ENCODE results near the gene OR1M1. TPM values are rescaled to one million over a fixed set of nuclear protein-coding genes. Genes with fewer than 3 reads are reported as not detected.
A peak's percentile ranks its signal among the peaks of the same experiment; 100 is the strongest.

The OR1M1 gene
- total RNA-seq, 1 donor from 2014 or later = not detected

- Mint-ChIP-seq H3K27me3 (ENCODE audit: insufficient read depth, low read depth) (peaks cover 3% of the 10 kb centered on the region), H3K4me1 (peaks cover 19% of the 10 kb centered on the region), H3K9me3 (no peaks in the 10 kb centered on the region), H3K4me3 (no peak overlapping the region), H3K36me3 (no peaks in the 10 kb centered on the region), H3K27ac (peak overlapping the region; percentile 94)
- peak; percentile 50 for DNase-seq (ENCODE audit: low spot score)
- Histone ChIP-seq H3K27ac (no peak overlapping the region), H3K36me3 (no peaks in the 10 kb centered on the region), H2AFZ (replicated peaks) (peak overlapping the region; percentile 1), H3K27me3 (no peaks in the 10 kb centered on the region), H3K4me3 (no peak overlapping the region), H3F3A (ENCODE audit: low read depth) (peaks cover 14% of the 10 kb centered on the region), H3K79me2 (ENCODE audit: low read depth) (no peaks in the 10 kb centered on the region), H4K20me1 (ENCODE audit: low read depth) (no peaks in the 10 kb centered on the region), H3K9me3 (ENCODE audit: low read depth) (no peaks in the 10 kb centered on the region), H3K9ac (no peak overlapping the region), H3K4me2 (peak overlapping the region; percentile 30), H3K4me1 (peaks cover 18% of the 10 kb centered on the region)
- TF ChIP-seq EZH2phosphoT487 (IDR thresholded peaks at IDR 0.05) = no peak
- TF ChIP-seq EZH2 (IDR thresholded peaks at IDR 0.05) = no peak
- no peak for TF ChIP-seq CTCF (IDR thresholded peaks at IDR 0.05)
Measured at GRCh38 chr19:9075064-9075949, 11.6 kb upstream of the OR1M1 start.

- no peak for DNase-seq (ENCODE audit: low spot score)
- H3K4me2 ChIP-seq = no peak overlapping the region
- H4K20me1 ChIP-seq (ENCODE audit: low read depth) = no peaks in the 10 kb centered on the region
- no peak overlapping the region for H3K4me3 Mint-ChIP-seq
- no peak overlapping the region for H3K27ac ChIP-seq
- peaks cover 3% of the 10 kb centered on the region for H3K27me3 Mint-ChIP-seq (ENCODE audit: insufficient read depth, low read depth)
- peaks cover 19% of the 10 kb centered on the region for H3K4me1 Mint-ChIP-seq
- H3K36me3 Mint-ChIP-seq = no peaks in the 10 kb centered on the region
- H3F3A ChIP-seq (ENCODE audit: low read depth) = peaks cover 9% of the 10 kb centered on the region
- peaks cover 13% of the 10 kb centered on the region for H3K4me1 ChIP-seq
- H3K4me3 ChIP-seq = no peak overlapping the region
- no peak for TF ChIP-seq EZH2phosphoT487 (IDR thresholded peaks at IDR 0.05)
- TF ChIP-seq CTCF (IDR thresholded peaks at IDR 0.05) = no peak
- no peak for TF ChIP-seq EZH2 (IDR thresholded peaks at IDR 0.05)
- no peaks in the 10 kb centered on the region for H3K9me3 Mint-ChIP-seq
- H3K27ac Mint-ChIP-seq = no peak overlapping the region
- H3K27me3 ChIP-seq = no peaks in the 10 kb centered on the region
- H3K9ac ChIP-seq = no peak overlapping the region
- no peaks in the 10 kb centered on the region for H3K79me2 ChIP-seq (ENCODE audit: low read depth)
- no peaks in the 10 kb centered on the region for H3K36me3 ChIP-seq
- no peaks in the 10 kb centered on the region for H3K9me3 ChIP-seq (ENCODE audit: low read depth)
- no peak overlapping the region for H2AFZ ChIP-seq (replicated peaks)
Measured at GRCh38 chr19:9076901-9077300, 10.0 kb upstream of the OR1M1 start.

DNA sequence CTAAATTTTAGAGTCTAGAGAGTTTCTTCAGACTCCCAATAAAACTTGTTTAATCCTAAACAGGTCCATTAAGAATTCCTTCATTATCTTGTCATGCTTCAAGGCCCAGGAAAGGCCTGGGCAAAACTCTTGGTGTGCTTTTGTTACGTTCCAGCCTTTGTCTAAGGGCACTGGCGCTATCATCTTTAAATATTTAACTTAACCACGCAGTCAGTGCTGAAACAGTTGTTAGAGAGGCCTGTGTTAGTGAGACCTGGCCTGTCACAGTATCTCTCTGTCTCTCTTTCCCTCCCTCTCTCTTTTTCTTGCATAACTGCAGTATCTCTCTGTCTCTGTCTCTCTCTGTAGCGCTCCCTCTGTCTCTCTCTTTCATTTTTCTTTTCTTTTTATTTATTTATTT, 8.2 kb upstream of the OR1M1 start:
- H3K27ac ChIP-seq = no peak overlapping the region
- Mint-ChIP-seq H3K27ac (peak overlapping the region; percentile 14), H3K9me3 (no peaks in the 10 kb centered on the region), H3K27me3 (ENCODE audit: insufficient read depth, low read depth) (peaks cover 3% of the 10 kb centered on the region), H3K36me3 (no peaks in the 10 kb centered on the region), H3K4me3 (no peak overlapping the region), H3K4me1 (peaks cover 19% of the 10 kb centered on the region)
- H3K4me3 ChIP-seq = no peak overlapping the region
- no peaks in the 10 kb centered on the region for H3K79me2 ChIP-seq (ENCODE audit: low read depth)
- H3F3A ChIP-seq (ENCODE audit: low read depth) = peaks cover 9% of the 10 kb centered on the region
- H3K27me3 ChIP-seq = no peaks in the 10 kb centered on the region
- peaks cover 13% of the 10 kb centered on the region for H3K4me1 ChIP-seq
- H2AFZ ChIP-seq (replicated peaks) = no peak overlapping the region
- no peak overlapping the region for H3K4me2 ChIP-seq
- TF ChIP-seq CTCF (IDR thresholded peaks at IDR 0.05) (no peak), EZH2 (IDR thresholded peaks at IDR 0.05) (no peak)
- H3K36me3 ChIP-seq = no peaks in the 10 kb centered on the region
- H3K9me3 ChIP-seq (ENCODE audit: low read depth) = no peaks in the 10 kb centered on the region
- no peak overlapping the region for H3K9ac ChIP-seq
- H4K20me1 ChIP-seq (ENCODE audit: low read depth) = no peaks in the 10 kb centered on the region
- DNase-seq (ENCODE audit: low spot score) = no peak

All from neural progenitor cell (in vitro differentiated cells).